PC-3 (cell line): ENCODE measurements around the gene MET. TPM values are rescaled to one million over a fixed set of nuclear protein-coding genes. Genes with fewer than 3 reads are reported as not detected.

ENCODE experiments used
- ATAC-seq: fragments of 200-7000 bp; cut with Tn5 transposase; 2 replicates; pipeline ENCODE4 v1.9.1; 2020; ENCODE audit warnings: mild to moderate bottlenecking, moderate library complexity
- BruUV-seq: library from RNA; stranded (reverse); fragments of 400-500 nt; replicated peaks from 2 replicates; lab custom pipeline; 2021; lab: Mats Ljungman, UMichigan
- CTCF ChIA-PET: fragments of 300-600 bp; sonication (Branson Sonifier 250); formaldehyde crosslinking; loops from one replicate; lab custom pipeline; 2022; ENCODE audit warnings: antibody characterized with exemption; lab: Charles Lee
- POLR2A ChIA-PET: fragments of 300-600 bp; sonication (Branson Sonifier 250); formaldehyde crosslinking; loops from one replicate; lab custom pipeline; 2022; ENCODE audit warnings: antibody characterized with exemption; ENCODE audit not compliant: unreplicated experiment; lab: Charles Lee
- DNase-seq: peaks from one replicate; pipeline ENCODE4 v3.0.0-alpha.2; 2015
- H2AFZ ChIP-seq: fragments of 300-600 bp; sonication (generic); 2 replicates; pipeline ENCODE4 v1.6.0; 2016; ENCODE audit warnings: antibody characterized with exemption, low read length
- H3F3A ChIP-seq: fragments of 300-600 bp; sonication (generic); one replicate; pipeline ENCODE4 v1.6.0; 2017; ENCODE audit warnings: antibody characterized with exemption, low read length, control low read depth, mild to moderate bottlenecking; ENCODE audit not compliant: unreplicated experiment
- H3K27ac ChIP-seq: fragments of 300-600 bp; sonication (generic); 2 replicates; pipeline ENCODE4 v1.5.1; 2016; ENCODE audit warnings: mild to moderate bottlenecking, low read length
- H3K27me3 ChIP-seq: fragments of 300-600 bp; sonication (generic); 2 replicates; pipeline ENCODE4 v1.6.1; 2016; ENCODE audit warnings: low read length, mixed read lengths
- H3K36me3 ChIP-seq: fragments of 300-600 bp; sonication (generic); 2 replicates; pipeline ENCODE4 v1.6.1; 2016; ENCODE audit warnings: low read depth, mixed run types, low read length, mixed read lengths
- H3K4me1 ChIP-seq: fragments of 300-600 bp; sonication (generic); 2 replicates; pipeline ENCODE4 v1.5.1; 2016; ENCODE audit warnings: low read length; ENCODE audit not compliant: insufficient read depth
- H3K4me2 ChIP-seq: fragments of 300-600 bp; sonication (generic); 2 replicates; pipeline ENCODE4 v1.6.0; 2016; ENCODE audit warnings: low read length
- H3K4me3 ChIP-seq: fragments of 300-600 bp; sonication (generic); 2 replicates; pipeline ENCODE4 v1.5.1; 2016; ENCODE audit warnings: mild to moderate bottlenecking, low read length, mixed read lengths
- H3K79me2 ChIP-seq: fragments of 300-600 bp; sonication (generic); 2 replicates; pipeline ENCODE4 v1.6.1; 2017; ENCODE audit warnings: low read length, mixed read lengths
- H3K9ac ChIP-seq: fragments of 300-600 bp; sonication (generic); 2 replicates; pipeline ENCODE4 v1.6.0; 2016; ENCODE audit warnings: mild to moderate bottlenecking, low read length
- H3K9me2 ChIP-seq: fragments of 300-600 bp; sonication (generic); replicated peaks from 2 replicates; pipeline ENCODE4 v1.6.1; 2016; ENCODE audit warnings: mixed run types, low read length, mixed read lengths
- H3K9me3 ChIP-seq: fragments of 300-600 bp; sonication (generic); 2 replicates; pipeline ENCODE4 v1.6.1; 2016; ENCODE audit warnings: low read length, mixed read lengths
- H4K20me1 ChIP-seq: fragments of 300-600 bp; sonication (generic); 2 replicates; pipeline ENCODE4 v1.6.1; 2016; ENCODE audit warnings: low read length, mixed read lengths
- CTCF ChIP-seq: fragments of 300-600 bp; sonication (generic); conservative IDR thresholded peaks from 2 replicates; pipeline ENCODE4 v1.5.1; 2017; ENCODE audit warnings: antibody characterized with exemption, low read depth, mild to moderate bottlenecking, low read length
- EZH2 ChIP-seq: fragments of 300-600 bp; sonication (generic); IDR thresholded peaks from one replicate; pipeline ENCODE4 v1.6.1; 2017; ENCODE audit warnings: antibody characterized with exemption, mild to moderate bottlenecking, low read length; ENCODE audit not compliant: unreplicated experiment
- EZH2phosphoT487 ChIP-seq: fragments of 300-600 bp; sonication (generic); IDR thresholded peaks from 2 replicates; pipeline ENCODE4 v1.6.1; 2018; ENCODE audit warnings: mild to moderate bottlenecking, antibody characterized with exemption, low read length, borderline replicate concordance
- intact Hi-C: fragments of 100-400 bp; cut with micrococcal nuclease; formaldehyde crosslinking; loops from 2 replicates; pipeline ENCODE4 v1.9.0; 2023
- total RNA-seq: library from RNA; depleted of rRNA; stranded (reverse); fragments of >200 nt; gene quantifications from 2 replicates; pipeline ENCODE4 v1.2.3, GENCODE V29; 2014

Gene MET
- total RNA-seq, 1 experiment from 2014 or later, result 118 TPM

GRCh38 chr7:116726149-116726548 is 54.2 kb downstream of the MET start:
- Histone ChIP-seq H2AFZ (no peak overlapping the region), H3F3A (peaks cover 2% of the 10 kb centered on the region), H3K9ac (no peak overlapping the region), H3K36me3 (peaks cover 10% of the 10 kb centered on the region; the same call in 1 of the 2 replicates), H3K27ac (no peak overlapping the region), H3K79me2 (peaks cover 53% of the 10 kb centered on the region), H3K4me3 (no peak overlapping the region), H3K9me3 (no peaks in the 10 kb centered on the region), H3K9me2 (no peaks in the 10 kb centered on the region), H3K4me2 (no peak overlapping the region), H3K4me1 (peaks cover 46% of the 10 kb centered on the region), H4K20me1 (peaks cover 31% of the 10 kb centered on the region), H3K27me3 (no peaks in the 10 kb centered on the region)
- intact Hi-C loops, result loop anchor here (5.0 kb wide), 1 partner anchor 46 kb away; no protein-coding TSS in a partner anchor
- no TSS peak for BruUV-seq
- DNase-seq (peak; percentile 34), ATAC-seq (no peak)
- POLR2A ChIA-PET, result interaction anchor here (1.2 kb wide), 1 partner anchor 50 kb away, joined by 5 read pairs; no protein-coding TSS in a partner anchor
- CTCF ChIA-PET, result interaction anchor here (0.6 to 1.2 kb wide), 2 partner anchors 10 to 54 kb away, joined by 3 to 5 read pairs; partner anchors contain the start of gene MET
- 0 out of 2 replicates have a peak, but pooled peaks have one; percentile 13 for TF ChIP-seq CTCF
- no peak for TF ChIP-seq EZH2
- no peak for TF ChIP-seq EZH2phosphoT487

- peaks cover 60% of the 10 kb centered on the region for H3K79me2 ChIP-seq
- BruUV-seq, result no TSS peak
- ATAC-seq (no peak), DNase-seq (no peak)
- no peak for TF ChIP-seq CTCF
- H3K27ac ChIP-seq, result peak overlapping the region; percentile 28; the same call in 1 of the 2 replicates
- H3K4me3 ChIP-seq, result no peak overlapping the region
- H3K9me3 ChIP-seq, result no peaks in the 10 kb centered on the region
- peaks cover 3% of the 10 kb centered on the region for H3F3A ChIP-seq
- CTCF ChIA-PET, result interaction anchor here (0.6 to 1.2 kb wide), 2 partner anchors 11 to 55 kb away, joined by 3 to 5 read pairs; partner anchors contain the start of gene MET
- H3K36me3 ChIP-seq, result peaks cover 15% of the 10 kb centered on the region; the same call in 1 of the 2 replicates
- no peaks in the 10 kb centered on the region for H3K27me3 ChIP-seq
- no peak overlapping the region for H3K9ac ChIP-seq
- no peak overlapping the region for H2AFZ ChIP-seq
- POLR2A ChIA-PET, result interaction anchor here (1.2 kb wide), 1 partner anchor 49 kb away, joined by 5 read pairs; no protein-coding TSS in a partner anchor
- H4K20me1 ChIP-seq, result peaks cover 35% of the 10 kb centered on the region
- peaks cover 47% of the 10 kb centered on the region for H3K4me1 ChIP-seq
- no peaks in the 10 kb centered on the region for H3K9me2 ChIP-seq
- no peak overlapping the region; the same call in 1 of the 2 replicates for H3K4me2 ChIP-seq
- intact Hi-C loops, result loop anchor here (5.0 kb wide), 1 partner anchor 45 kb away; no protein-coding TSS in a partner anchor
Observed at GRCh38 chr7:116726713-116727431, 54.9 kb downstream of the MET start.
